Measurements from ENCODE around the gene KIR3DL3.

GRCh38 chr19:54724142-54724541, at the start of gene KIR3DL3:
- TF ChIP-seq CTCF (IDR thresholded peaks at IDR 0.05) (no peak), POLR2A (IDR thresholded peaks at IDR 0.05) (no peak)

All from body of pancreas (tissue), 4 donors.